Subcutaneous adipose tissue (tissue), 4 donors: ENCODE measurements around the gene UCN2. TPM values are rescaled to one million over a fixed set of nuclear protein-coding genes. Genes with fewer than 3 reads are reported as not detected.

Experiments used
- total RNA-seq, 4 donors: library from RNA; depleted of rRNA; stranded (reverse); fragments of >200 nt; gene quantifications; one replicate each; pipeline ENCODE4 v1.1.0, GENCODE V29; 2016
- TF ChIP-seq, protein P1 (sequence below): fragments of 450-650 bp; IDR thresholded peaks from one replicate; pipeline ENCODE4 v1.5.1; 2016; ENCODE audit warnings: low read depth, mild to moderate bottlenecking, control low read depth, antibody characterized with exemption, moderate library complexity

The UCN2 gene, protein sequence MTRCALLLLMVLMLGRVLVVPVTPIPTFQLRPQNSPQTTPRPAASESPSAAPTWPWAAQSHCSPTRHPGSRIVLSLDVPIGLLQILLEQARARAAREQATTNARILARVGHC
- total RNA-seq, result not detected

DNA sequence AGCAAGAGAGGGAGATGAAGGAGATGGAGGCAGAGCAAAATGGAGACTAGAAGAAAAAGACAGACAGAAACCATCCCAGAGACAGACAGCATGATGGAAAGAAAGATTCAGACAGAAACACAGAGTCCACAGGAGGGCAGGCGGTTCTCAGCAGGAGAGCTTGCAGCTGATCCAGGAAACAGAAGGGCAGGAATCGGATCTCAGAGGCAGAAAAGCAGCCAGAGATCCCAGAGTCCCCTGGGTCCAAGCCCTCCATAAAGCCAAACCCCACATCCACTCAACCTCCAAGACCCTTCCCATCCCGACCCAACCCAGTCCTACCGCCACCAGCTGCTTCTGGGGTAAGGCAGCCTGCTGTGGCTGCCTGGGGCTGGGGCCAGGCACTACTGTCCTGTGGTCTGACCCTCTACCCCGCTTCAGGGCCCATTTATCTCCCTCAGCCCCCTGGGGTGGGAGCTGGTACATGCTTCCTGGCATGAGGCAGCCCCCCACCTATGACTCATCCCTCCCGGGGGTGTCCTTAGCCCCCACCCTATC lies at the start of gene UCN2:
TSS of gene UCN2 (minus strand) at position 400 of the 537 bp plus-strand sequence. CDS start 657 bp downstream, outside the sequence.
- TF ChIP-seq, protein P1, sequence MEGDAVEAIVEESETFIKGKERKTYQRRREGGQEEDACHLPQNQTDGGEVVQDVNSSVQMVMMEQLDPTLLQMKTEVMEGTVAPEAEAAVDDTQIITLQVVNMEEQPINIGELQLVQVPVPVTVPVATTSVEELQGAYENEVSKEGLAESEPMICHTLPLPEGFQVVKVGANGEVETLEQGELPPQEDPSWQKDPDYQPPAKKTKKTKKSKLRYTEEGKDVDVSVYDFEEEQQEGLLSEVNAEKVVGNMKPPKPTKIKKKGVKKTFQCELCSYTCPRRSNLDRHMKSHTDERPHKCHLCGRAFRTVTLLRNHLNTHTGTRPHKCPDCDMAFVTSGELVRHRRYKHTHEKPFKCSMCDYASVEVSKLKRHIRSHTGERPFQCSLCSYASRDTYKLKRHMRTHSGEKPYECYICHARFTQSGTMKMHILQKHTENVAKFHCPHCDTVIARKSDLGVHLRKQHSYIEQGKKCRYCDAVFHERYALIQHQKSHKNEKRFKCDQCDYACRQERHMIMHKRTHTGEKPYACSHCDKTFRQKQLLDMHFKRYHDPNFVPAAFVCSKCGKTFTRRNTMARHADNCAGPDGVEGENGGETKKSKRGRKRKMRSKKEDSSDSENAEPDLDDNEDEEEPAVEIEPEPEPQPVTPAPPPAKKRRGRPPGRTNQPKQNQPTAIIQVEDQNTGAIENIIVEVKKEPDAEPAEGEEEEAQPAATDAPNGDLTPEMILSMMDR, result no peak

DNA sequence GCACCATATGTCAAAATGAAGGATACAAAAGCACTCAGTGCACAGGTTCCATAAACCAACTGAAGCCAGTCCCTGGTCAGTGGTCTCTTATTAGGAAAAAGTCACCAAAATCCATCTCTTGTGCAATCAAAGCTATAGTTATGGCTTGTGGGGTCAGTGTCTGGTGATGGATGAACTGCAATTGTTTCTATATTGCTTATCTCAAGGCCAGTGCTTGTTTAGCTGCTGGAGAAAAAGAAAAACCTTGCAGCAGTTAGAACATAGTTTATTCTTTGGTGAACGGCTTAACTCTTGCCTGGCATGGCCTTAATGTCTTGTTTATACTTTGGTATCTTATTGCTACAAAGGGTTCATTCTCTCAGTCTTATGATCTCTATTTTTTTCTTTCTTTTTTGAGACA lies 48.7 kb upstream of the UCN2 start:
- TF ChIP-seq, protein P1, result no peak

DNA sequence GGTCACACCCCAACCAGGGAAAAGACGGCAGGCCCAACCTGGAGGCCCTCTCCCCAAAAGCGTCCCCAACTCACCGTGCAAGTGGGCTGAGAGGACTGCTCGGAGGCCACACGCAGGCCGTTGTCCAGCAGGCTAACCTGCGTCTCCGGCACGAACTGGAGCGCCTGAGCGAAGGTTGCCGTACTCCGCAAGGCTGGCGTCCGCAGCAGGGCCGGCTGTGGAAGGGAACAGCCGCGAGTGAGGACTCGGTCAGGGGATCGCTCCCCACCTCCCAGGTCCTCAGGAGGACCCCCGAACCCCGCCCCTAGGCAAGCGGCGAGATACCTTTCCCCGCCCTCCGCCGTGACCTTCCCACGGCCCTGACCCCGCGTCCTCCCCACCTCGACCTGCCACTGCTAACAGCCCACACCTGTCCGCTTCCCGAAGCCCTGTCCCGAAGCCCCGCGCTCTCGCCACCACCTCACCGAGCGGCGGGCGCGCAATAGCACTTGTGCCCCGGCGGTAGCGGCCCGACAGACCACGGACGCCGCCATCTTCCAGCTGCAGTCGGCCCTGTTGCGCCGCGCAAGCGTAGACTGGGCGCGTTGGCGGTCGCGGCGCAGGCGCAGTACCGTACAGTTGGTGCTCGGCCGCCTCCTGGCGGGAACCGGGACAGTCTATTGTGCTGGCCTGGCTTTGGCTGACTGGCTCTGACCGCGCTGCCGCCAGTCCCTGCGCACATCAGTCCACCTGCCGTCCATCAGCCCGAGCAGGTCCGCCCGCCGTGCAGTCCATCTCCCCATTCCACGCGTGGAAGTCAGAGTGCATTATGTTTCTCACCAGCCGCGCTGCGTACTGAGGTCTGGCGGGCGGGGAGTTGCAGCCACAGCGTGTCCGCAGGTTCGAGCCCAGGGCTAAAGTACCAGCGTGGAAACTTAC lies 45.8 kb upstream of the UCN2 start, which contains the start of gene UQCRC1:
TSS of gene UQCRC1 (minus strand) at position 559 of the 918 bp plus-strand sequence. CDS start at position 533, 26 bp downstream.
- TF ChIP-seq, protein P1, result no peak

DNA sequence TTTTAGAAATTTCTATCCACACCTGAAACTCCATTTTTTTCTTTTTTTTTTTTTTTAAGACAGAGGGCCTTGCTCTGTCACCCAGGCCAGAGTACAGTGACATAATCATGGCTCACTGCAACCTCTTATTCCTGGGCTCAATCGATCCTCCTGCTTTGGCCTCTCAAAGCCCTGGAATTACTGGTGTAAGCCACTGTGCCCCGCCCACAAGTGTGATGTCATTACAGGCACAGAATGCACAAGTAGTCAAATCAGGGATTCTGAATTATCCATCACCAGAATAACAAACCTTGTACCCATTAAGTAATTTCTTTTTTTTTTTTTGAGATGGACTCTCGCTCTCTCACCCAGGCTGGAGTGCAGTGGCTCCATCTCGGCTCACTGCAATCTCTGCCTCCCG lies 43.9 kb upstream of the UCN2 start:
- TF ChIP-seq, protein P1, result no peak

DNA sequence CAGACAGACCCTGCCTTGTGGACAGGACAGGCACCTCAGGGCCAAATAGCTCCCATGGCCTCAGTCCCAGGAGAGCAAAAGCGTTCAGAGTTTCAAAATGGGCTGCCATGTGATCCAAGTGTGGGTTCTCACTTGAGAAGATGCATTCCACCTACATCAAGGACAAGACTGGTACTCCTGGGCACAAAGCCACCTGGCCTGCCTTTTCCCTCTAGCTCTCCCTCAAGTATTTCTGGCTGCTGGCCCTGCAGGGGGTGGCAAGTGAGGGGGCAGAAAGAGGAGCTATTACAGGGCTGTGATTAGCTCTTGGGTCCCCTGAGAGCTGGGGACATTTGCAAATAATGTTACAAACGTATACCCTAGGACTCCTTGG lies 38.0 kb upstream of the UCN2 start:
- TF ChIP-seq, protein P1, result no peak

DNA sequence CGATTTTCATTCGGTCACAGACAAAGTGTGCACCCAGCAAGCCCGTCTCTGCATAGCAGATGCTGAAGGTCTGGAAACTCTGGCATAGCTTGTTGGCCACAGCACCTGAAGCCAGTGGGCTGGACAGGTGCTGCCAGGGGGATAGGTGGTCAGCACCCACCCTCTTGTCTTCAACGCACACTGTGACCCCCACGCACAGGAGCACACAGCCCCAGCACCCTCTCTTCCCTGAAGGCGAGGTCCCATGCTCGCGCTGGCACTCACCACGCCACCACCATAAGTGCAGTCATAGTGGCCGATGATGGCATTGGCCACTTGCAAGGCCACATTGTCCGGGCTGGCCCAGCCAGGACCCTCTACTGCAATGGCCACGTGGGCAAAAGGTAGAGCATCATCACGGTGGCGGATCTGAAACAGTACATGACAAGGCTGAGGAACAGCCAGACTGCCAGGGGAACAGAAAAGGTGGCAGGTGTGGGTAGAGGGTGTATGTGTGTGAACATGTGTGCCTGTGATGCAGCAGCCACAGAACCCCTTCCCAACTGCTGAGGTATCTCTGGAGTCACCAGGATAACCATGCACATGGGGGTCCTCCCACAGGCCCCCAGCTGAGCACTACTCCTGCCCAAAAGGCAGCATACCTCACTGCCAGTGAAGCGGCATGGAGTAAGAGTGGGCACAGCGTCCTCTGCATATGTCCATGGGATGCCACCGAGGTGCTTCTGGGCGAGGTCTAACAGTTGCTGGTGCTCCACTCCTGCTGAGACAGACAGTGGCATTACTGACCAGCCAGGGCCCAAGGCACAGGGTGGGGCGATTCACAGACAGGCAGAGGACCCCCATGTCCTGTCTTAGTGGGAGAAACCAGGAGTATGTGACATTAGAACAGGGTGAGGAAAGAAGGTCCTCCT lies 37.4 kb upstream of the UCN2 start:
- TF ChIP-seq, protein P1, result no peak
